HG03135 (cell line): ENCODE results near the gene SLC22A23.

Experiments used
- ATAC-seq: cut with Tn5 transposase; IDR thresholded peaks from one replicate; pipeline ENCODE4 v1.9.1; 2021; ENCODE audit warnings: mild to moderate bottlenecking, moderate library complexity; ENCODE audit not compliant: unreplicated experiment

SLC22A23 gene

GRCh38 chr6:3307436-3307835, 149.4 kb downstream of the SLC22A23 start:
- no peak for ATAC-seq

- ATAC-seq = no peak
Observed at GRCh38 chr6:3306848-3307247, 150.0 kb downstream of the SLC22A23 start.

GRCh38 chr6:3305831-3306230, 151.0 kb downstream of the SLC22A23 start:
- no peak for ATAC-seq

GRCh38 chr6:3305216-3305565, 151.7 kb downstream of the SLC22A23 start:
- no peak for ATAC-seq

- ATAC-seq = no peak
Observed at GRCh38 chr6:3304500-3305215, 152.2 kb downstream of the SLC22A23 start.

- no peak for ATAC-seq
Observed at GRCh38 chr6:3303795-3304411, 152.9 kb downstream of the SLC22A23 start.

GRCh38 chr6:3301506-3301905, 155.3 kb downstream of the SLC22A23 start:
- ATAC-seq = no peak

GRCh38 chr6:3299221-3299620, 157.6 kb downstream of the SLC22A23 start:
- no peak for ATAC-seq

- no peak for ATAC-seq
Observed at GRCh38 chr6:3297909-3298308, 158.9 kb downstream of the SLC22A23 start.

- ATAC-seq = no peak
Observed at GRCh38 chr6:3297006-3297405, 159.8 kb downstream of the SLC22A23 start.

- ATAC-seq = no peak
Observed at GRCh38 chr6:3296537-3296936, 160.3 kb downstream of the SLC22A23 start.

- no peak for ATAC-seq
Observed at GRCh38 chr6:3296078-3296477, 160.8 kb downstream of the SLC22A23 start.

GRCh38 chr6:3294921-3295871, 161.7 kb downstream of the SLC22A23 start:
- ATAC-seq = no peak

- no peak for ATAC-seq
Observed at GRCh38 chr6:3294396-3294795, 162.5 kb downstream of the SLC22A23 start.

- no peak for ATAC-seq
Observed at GRCh38 chr6:3293271-3294155, 163.3 kb downstream of the SLC22A23 start.

- ATAC-seq = no peak
Observed at GRCh38 chr6:3292431-3293197, 164.2 kb downstream of the SLC22A23 start.

GRCh38 chr6:3291987-3292386, 164.9 kb downstream of the SLC22A23 start:
- no peak for ATAC-seq

- ATAC-seq = no peak
Observed at GRCh38 chr6:3291346-3291745, 165.5 kb downstream of the SLC22A23 start.

- no peak for ATAC-seq
Observed at GRCh38 chr6:3290931-3291211, 166.0 kb downstream of the SLC22A23 start.
